ENCODE measurements around the gene PPP1R3G.
"Not testable (repeated sequence)": the region's sequence is repeated elsewhere in the genome, so short reads cannot be mapped to it uniquely, and the experiment has no call there.

The PPP1R3G gene

DNA sequence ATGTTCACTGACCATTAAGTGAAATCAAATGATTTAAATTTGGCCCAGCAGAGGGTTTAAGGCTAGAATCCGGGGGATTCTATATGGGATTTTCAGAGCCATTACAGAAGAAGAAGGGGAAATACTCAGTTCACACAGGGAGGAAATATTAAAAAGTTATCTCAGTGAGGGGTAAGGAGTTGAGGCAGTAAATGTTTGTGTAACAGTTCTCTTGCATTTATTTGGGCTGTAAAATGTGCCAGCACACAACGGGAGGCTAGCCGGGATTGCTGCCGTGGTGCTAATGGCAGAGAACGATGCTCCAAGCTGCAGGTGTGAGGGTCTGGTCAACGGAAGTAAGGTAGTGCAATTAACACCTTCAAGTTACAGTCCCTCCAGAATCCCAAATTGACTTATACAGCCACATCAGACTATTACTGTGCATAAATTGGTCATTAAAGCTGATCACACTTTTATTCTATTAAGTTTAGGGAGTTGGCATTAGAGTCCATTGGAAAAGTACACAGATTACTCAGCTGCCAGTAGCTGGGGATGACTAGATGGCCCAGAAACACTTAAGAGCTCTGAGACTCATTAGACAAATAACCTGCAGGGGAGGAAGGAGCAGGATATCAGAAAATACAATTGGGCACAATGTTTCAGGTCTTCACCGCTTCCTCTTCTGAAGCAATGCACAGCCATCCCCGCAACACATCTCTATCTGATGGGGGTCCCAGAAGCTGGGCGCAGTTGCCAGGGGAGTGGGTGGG, 31.3 kb downstream of the PPP1R3G start:
- no peak for DNase-seq
- Histone ChIP-seq H3K27me3 (ENCODE audit: insufficient read depth, low read depth, severe bottlenecking) (no peaks in the 10 kb centered on the region), H3K36me3 (peaks cover 10% of the 10 kb centered on the region), H3K4me3 (ENCODE audit: low read depth, low read length) (no peak overlapping the region), H3K27ac (no peak overlapping the region), H3K9me3 (ENCODE audit: severe bottlenecking) (peaks cover 4% of the 10 kb centered on the region)
- TF ChIP-seq, protein P1, sequence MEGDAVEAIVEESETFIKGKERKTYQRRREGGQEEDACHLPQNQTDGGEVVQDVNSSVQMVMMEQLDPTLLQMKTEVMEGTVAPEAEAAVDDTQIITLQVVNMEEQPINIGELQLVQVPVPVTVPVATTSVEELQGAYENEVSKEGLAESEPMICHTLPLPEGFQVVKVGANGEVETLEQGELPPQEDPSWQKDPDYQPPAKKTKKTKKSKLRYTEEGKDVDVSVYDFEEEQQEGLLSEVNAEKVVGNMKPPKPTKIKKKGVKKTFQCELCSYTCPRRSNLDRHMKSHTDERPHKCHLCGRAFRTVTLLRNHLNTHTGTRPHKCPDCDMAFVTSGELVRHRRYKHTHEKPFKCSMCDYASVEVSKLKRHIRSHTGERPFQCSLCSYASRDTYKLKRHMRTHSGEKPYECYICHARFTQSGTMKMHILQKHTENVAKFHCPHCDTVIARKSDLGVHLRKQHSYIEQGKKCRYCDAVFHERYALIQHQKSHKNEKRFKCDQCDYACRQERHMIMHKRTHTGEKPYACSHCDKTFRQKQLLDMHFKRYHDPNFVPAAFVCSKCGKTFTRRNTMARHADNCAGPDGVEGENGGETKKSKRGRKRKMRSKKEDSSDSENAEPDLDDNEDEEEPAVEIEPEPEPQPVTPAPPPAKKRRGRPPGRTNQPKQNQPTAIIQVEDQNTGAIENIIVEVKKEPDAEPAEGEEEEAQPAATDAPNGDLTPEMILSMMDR (IDR thresholded peaks at IDR 0.05; ENCODE audit: low read depth, low read length) = no peak

- Histone ChIP-seq H3K4me3 (ENCODE audit: low read depth, low read length) (no peak overlapping the region), H3K27ac (no peak overlapping the region), H3K36me3 (peaks cover 3% of the 10 kb centered on the region), H3K9me3 (ENCODE audit: severe bottlenecking) (peaks cover 4% of the 10 kb centered on the region), H3K27me3 (ENCODE audit: insufficient read depth, low read depth, severe bottlenecking) (no peaks in the 10 kb centered on the region)
- DNase-seq = no peak
- TF ChIP-seq, protein P1 (IDR thresholded peaks at IDR 0.05; ENCODE audit: low read depth, low read length) = no peak
Measured at GRCh38 chr6:5119090-5119951, 34.2 kb downstream of the PPP1R3G start.

- DNase-seq = no peak
- Histone ChIP-seq H3K36me3 (peaks cover 3% of the 10 kb centered on the region), H3K9me3 (ENCODE audit: severe bottlenecking) (peaks cover 4% of the 10 kb centered on the region), H3K4me3 (ENCODE audit: low read depth, low read length) (no peak overlapping the region), H3K27ac (no peak overlapping the region), H3K27me3 (ENCODE audit: insufficient read depth, low read depth, severe bottlenecking) (no peaks in the 10 kb centered on the region)
- TF ChIP-seq, protein P1 (IDR thresholded peaks at IDR 0.05; ENCODE audit: low read depth, low read length) = no peak
Measured at GRCh38 chr6:5120011-5120410, 34.9 kb downstream of the PPP1R3G start.

DNA sequence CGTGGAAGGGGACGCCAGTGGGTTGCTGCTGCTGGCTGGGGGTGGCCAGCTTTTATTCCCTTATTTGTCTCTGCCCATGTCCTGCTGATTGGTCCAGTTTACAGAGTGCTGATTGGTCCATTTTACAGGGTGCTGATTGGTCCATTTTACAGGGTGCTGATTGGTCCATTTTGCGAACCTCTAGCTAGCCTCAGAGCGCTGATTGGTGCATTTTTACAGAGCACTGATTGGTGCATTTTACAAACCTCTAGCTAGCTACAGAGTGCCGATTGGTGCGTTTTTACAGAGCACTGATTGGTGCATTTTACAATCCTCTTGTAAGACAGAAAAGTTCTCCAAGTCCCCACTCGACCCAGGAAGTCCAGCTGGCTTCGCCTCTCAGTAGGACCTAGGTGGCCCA, 35.4 kb downstream of the PPP1R3G start:
- not testable (repeated sequence) for H3K4me3 ChIP-seq (ENCODE audit: low read depth, low read length); H3K27ac ChIP-seq; DNase-seq; H3K36me3 ChIP-seq; H3K9me3 ChIP-seq (ENCODE audit: severe bottlenecking); H3K27me3 ChIP-seq (ENCODE audit: insufficient read depth, low read depth, severe bottlenecking)

GRCh38 chr6:5121479-5121878, 36.3 kb downstream of the PPP1R3G start:
- H3K36me3 ChIP-seq = peaks cover 3% of the 10 kb centered on the region; the same call in 1 of the 2 replicates
- no peaks in the 10 kb centered on the region for H3K27me3 ChIP-seq (ENCODE audit: insufficient read depth, low read depth, severe bottlenecking)
- no peak overlapping the region for H3K27ac ChIP-seq
- H3K4me3 ChIP-seq (ENCODE audit: low read depth, low read length) = no peak overlapping the region
- peaks cover 4% of the 10 kb centered on the region for H3K9me3 ChIP-seq (ENCODE audit: severe bottlenecking)
- TF ChIP-seq, protein P1 (IDR thresholded peaks at IDR 0.05; ENCODE audit: low read depth, low read length) = no peak
- no peak for DNase-seq

DNA sequence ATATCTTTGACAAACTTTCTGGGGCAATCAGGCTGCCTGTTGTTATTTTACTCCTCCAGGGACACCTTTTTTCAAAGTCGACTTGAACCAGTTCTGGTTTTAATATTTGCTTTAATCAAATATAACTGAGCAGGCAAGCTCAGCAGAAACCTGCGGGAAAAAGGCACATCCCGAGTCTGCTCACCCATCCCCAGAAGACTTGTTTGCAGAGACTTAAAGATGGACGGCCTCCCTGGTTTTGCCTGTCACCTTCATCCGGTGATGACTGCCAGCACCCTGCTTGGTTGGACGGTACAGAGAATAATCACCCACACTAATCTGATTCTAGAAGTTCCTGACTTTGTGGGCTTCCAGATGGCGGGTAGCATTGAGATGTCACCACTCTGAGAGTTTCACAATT, 36.8 kb downstream of the PPP1R3G start:
- DNase-seq = no peak
- Histone ChIP-seq H3K36me3 (peaks cover 3% of the 10 kb centered on the region; the same call in 1 of the 2 replicates), H3K27me3 (ENCODE audit: insufficient read depth, low read depth, severe bottlenecking) (no peaks in the 10 kb centered on the region), H3K4me3 (ENCODE audit: low read depth, low read length) (no peak overlapping the region), H3K9me3 (ENCODE audit: severe bottlenecking) (peaks cover 4% of the 10 kb centered on the region), H3K27ac (no peak overlapping the region)
- TF ChIP-seq, protein P1 (IDR thresholded peaks at IDR 0.05; ENCODE audit: low read depth, low read length) = no peak
